C4-2B (cell line): ENCODE data around the gene SDR39U1.

Source experiments
- ZFX ChIP-seq: fragments of 450-650 bp; IDR thresholded peaks from 2 replicates; pipeline ENCODE4 v1.6.1; 2017
- TF ChIP-seq, protein P1 (sequence below): fragments of 450-650 bp; conservative IDR thresholded peaks from 2 replicates; pipeline ENCODE4 v1.5.1; 2017; ENCODE audit warnings: mild to moderate bottlenecking

DNA sequence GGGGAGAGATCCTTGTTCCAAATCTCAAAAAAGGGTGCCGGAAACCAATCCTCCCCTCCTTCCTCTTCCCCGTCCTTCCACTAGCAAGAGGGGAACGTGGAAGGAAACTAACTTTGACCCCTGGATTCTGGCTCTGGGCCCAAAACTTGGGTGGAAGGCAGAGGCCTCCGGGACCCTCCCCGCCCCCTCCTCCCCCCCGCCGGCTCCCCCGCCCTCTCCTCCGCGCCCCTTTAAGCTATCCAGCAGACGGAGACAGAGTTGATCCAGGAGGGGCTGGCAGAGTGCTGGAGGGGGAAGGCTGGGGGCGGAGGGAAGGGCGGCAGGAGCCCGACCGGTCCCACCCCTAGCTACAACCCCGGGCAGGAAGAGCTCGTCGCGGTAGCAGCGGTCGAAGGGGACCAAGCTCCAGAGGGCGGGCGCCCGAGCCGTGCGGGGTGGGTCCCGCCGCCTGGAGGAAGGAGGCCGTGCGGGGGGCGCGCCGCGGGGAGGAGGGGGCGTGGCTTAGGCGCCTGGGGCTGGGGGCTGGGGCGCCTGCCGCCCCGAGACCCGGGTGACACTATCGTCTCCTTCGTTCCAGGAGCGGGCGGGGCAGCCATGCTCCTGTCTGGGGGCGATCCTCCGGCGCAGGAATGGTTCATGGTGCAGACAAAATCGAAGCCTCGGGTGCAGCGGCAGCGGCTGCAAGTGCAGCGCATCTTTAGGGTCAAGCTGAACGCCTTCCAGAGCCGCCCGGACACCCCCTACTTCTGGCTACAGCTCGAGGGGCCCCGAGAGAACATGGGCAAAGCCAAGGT, 43.7 kb downstream of the SDR39U1 start, which contains the start of gene NYNRIN:
- TF ChIP-seq, protein P1, sequence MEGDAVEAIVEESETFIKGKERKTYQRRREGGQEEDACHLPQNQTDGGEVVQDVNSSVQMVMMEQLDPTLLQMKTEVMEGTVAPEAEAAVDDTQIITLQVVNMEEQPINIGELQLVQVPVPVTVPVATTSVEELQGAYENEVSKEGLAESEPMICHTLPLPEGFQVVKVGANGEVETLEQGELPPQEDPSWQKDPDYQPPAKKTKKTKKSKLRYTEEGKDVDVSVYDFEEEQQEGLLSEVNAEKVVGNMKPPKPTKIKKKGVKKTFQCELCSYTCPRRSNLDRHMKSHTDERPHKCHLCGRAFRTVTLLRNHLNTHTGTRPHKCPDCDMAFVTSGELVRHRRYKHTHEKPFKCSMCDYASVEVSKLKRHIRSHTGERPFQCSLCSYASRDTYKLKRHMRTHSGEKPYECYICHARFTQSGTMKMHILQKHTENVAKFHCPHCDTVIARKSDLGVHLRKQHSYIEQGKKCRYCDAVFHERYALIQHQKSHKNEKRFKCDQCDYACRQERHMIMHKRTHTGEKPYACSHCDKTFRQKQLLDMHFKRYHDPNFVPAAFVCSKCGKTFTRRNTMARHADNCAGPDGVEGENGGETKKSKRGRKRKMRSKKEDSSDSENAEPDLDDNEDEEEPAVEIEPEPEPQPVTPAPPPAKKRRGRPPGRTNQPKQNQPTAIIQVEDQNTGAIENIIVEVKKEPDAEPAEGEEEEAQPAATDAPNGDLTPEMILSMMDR: no peak
- no peak for TF ChIP-seq ZFX
